MCF 10A (cell line): Measurements from ENCODE around the gene CYGB. TPM values are rescaled to one million over a fixed set of nuclear protein-coding genes. Genes with fewer than 3 reads are reported as not detected.

Experiments
- BruUV-seq: library from RNA; stranded (reverse); fragments of 400-500 nt; replicated peaks from 2 replicates; lab custom pipeline; 2021; lab: Mats Ljungman, UMichigan
- CTCF ChIA-PET: fragments of 300-600 bp; sonication (Branson Sonifier 250); formaldehyde crosslinking; extraction: SDS; loops from one replicate; lab custom pipeline; 2021; ENCODE audit warnings: antibody characterized with exemption, inconsistent platforms; lab: Yijun Ruan, JAX
- POLR2A ChIA-PET: fragments of 300-600, 350-650 bp; sonication (Branson Sonifier 250); formaldehyde crosslinking; extraction: SDS; loops from one replicate; lab custom pipeline; 2020; ENCODE audit warnings: antibody characterized with exemption, inconsistent platforms; lab: Yijun Ruan, JAX
- DNase-seq: peaks from one replicate; pipeline ENCODE4 v3.0.0-alpha.2; 2018; ENCODE audit not compliant: unreplicated experiment
- H3K27ac Mint-ChIP-seq: one replicate; pipeline ENCODE4 v1.8.0; 2022; ENCODE audit warnings: mild to moderate bottlenecking, low read depth, mixed read lengths; ENCODE audit not compliant: unreplicated experiment
- H3K27me3 Mint-ChIP-seq: one replicate; pipeline ENCODE4 v1.8.0; 2022; ENCODE audit warnings: mixed read lengths; ENCODE audit not compliant: insufficient read depth, unreplicated experiment
- H3K36me3 Mint-ChIP-seq: one replicate; pipeline ENCODE4 v1.8.0; 2022; ENCODE audit warnings: mild to moderate bottlenecking, moderate library complexity, mixed read lengths; ENCODE audit not compliant: insufficient read depth, unreplicated experiment
- H3K4me1 Mint-ChIP-seq: one replicate; pipeline ENCODE4 v1.8.0; 2022; ENCODE audit warnings: mixed read lengths; ENCODE audit not compliant: insufficient read depth, unreplicated experiment
- H3K4me3 Mint-ChIP-seq: one replicate; pipeline ENCODE4 v1.8.0; 2022; ENCODE audit warnings: mild to moderate bottlenecking, moderate library complexity, mixed read lengths; ENCODE audit not compliant: unreplicated experiment
- H3K9me3 Mint-ChIP-seq: one replicate; pipeline ENCODE4 v1.8.0; 2022; ENCODE audit warnings: mixed read lengths; ENCODE audit not compliant: unreplicated experiment
- intact Hi-C: fragments of 100-400 bp; cut with micrococcal nuclease; formaldehyde crosslinking; loops from 2 replicates; pipeline ENCODE4 v1.14.1; 2022
- total RNA-seq: library from RNA; stranded (reverse); gene quantifications from 2 replicates; pipeline ENCODE4 v1.2.3, GENCODE V29; 2022
- TF ChIP-seq, protein P1 (sequence below): fragments of 200-600 bp; IDR thresholded peaks from one replicate; pipeline ENCODE4 v1.8.0; 2022; ENCODE audit warnings: antibody characterized with exemption, mild to moderate bottlenecking; ENCODE audit not compliant: unreplicated experiment

The CYGB gene
- total RNA-seq, 1 experiment from 2014 or later, result not detected

DNA sequence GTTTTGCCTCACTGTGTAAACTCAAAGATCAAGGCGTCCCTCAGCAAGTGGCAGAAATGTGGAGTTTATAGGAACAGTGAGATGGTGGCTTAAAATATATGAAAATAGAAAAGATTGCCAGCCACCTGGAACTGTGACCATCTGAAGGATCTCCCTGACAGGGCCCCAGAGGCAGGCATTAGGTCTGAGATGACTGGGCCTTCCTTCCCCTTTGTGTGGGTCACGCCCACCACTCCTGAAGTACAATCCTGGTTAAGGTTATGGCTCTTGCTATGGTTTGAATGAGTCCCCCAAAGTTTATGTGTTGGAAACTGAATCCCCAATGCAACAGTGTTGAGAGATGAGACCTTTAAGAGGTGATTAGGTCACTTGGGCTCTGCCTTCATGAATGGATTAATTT lies 41.8 kb upstream of the CYGB start:
- Mint-ChIP-seq H3K4me3 (no peak overlapping the region), H3K27ac (no peak overlapping the region), H3K36me3 (peaks cover 2% of the 10 kb centered on the region), H3K9me3 (no peaks in the 10 kb centered on the region), H3K4me1 (peaks cover 14% of the 10 kb centered on the region), H3K27me3 (no peaks in the 10 kb centered on the region)
- DNase-seq, result no peak
- intact Hi-C loops, result no loop called here
- ChIA-PET POLR2A (interaction anchor here (1.2 to 8.0 kb wide), 3 partner anchors 13 to 45 kb away, joined by 5 to 171 read pairs (median 24); no protein-coding TSS in a partner anchor), CTCF (interaction anchor here (0.6 to 2.0 kb wide), 6 partner anchors 13 to 48 kb away, joined by 3 to 14 read pairs (median 4); no protein-coding TSS in a partner anchor)
- TF ChIP-seq, protein P1, sequence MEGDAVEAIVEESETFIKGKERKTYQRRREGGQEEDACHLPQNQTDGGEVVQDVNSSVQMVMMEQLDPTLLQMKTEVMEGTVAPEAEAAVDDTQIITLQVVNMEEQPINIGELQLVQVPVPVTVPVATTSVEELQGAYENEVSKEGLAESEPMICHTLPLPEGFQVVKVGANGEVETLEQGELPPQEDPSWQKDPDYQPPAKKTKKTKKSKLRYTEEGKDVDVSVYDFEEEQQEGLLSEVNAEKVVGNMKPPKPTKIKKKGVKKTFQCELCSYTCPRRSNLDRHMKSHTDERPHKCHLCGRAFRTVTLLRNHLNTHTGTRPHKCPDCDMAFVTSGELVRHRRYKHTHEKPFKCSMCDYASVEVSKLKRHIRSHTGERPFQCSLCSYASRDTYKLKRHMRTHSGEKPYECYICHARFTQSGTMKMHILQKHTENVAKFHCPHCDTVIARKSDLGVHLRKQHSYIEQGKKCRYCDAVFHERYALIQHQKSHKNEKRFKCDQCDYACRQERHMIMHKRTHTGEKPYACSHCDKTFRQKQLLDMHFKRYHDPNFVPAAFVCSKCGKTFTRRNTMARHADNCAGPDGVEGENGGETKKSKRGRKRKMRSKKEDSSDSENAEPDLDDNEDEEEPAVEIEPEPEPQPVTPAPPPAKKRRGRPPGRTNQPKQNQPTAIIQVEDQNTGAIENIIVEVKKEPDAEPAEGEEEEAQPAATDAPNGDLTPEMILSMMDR, result no peak
- BruUV-seq, result no TSS peak

DNA sequence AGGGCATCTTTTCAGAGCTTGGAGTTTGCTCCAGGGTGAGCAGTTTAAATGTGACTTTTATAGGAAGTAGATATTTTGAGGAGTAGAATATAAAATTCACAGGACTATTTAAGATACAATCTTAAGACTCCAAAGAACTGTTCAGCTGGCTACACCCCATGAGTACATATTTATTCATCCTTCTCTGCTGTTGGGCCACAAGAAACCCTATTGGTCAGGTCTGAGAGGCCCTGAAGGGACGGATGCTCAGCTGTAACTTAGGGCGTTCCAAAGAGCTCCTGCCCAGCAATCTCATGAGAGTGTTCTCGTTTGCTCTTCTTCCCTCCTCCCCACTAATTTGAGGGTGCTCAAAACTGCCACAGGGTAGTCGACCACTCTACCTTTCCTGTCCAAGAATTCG lies 40.9 kb upstream of the CYGB start:
- no peaks in the 10 kb centered on the region for H3K27me3 Mint-ChIP-seq
- no peaks in the 10 kb centered on the region for H3K9me3 Mint-ChIP-seq
- ChIA-PET CTCF (interaction anchor here (0.7 to 1.2 kb wide), 4 partner anchors 8 to 463 kb away, joined by 3 to 5 read pairs (median 4); no protein-coding TSS in a partner anchor), POLR2A (interaction anchor here (0.5 to 2.9 kb wide), 8 partner anchors 9 to 1538 kb away, joined by 3 to 24 read pairs (median 4); a partner anchor contains a TSS)
- DNase-seq, result no peak
- no TSS peak for BruUV-seq
- H3K27ac Mint-ChIP-seq, result no peak overlapping the region
- H3K4me1 Mint-ChIP-seq, result peaks cover 14% of the 10 kb centered on the region
- TF ChIP-seq, protein P1, result no peak
- H3K4me3 Mint-ChIP-seq, result no peak overlapping the region
- intact Hi-C loops, result no loop called here
- H3K36me3 Mint-ChIP-seq, result no peaks in the 10 kb centered on the region

DNA sequence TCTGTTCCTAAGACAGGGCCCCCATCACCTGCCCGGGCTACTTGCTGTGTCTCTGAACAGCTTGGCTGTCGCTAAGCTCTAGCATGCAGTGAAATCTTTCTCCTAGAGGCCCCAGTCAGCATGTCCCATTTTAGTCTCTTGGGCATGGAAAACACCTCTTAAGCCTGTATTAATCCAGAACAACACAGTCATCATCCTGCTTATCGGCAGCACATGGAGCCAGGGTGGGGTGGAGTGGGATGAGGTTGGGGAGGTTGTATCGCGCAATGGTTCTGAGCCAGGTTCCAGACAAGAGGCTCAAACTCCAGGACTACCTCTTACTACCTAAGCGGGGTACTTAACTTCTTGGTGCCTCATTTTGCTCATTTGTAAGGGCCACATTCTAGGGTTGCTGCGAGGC lies 40.4 kb upstream of the CYGB start:
- ChIA-PET CTCF (interaction anchor here (1.0 to 1.2 kb wide), 3 partner anchors 8 to 46 kb away, joined by 3 to 5 read pairs (median 4); no protein-coding TSS in a partner anchor), POLR2A (interaction anchor here (0.5 to 2.9 kb wide), 8 partner anchors 8 to 1539 kb away, joined by 3 to 24 read pairs (median 4); a partner anchor contains a TSS)
- H3K36me3 Mint-ChIP-seq, result no peaks in the 10 kb centered on the region
- intact Hi-C loops, result no loop called here
- H3K4me1 Mint-ChIP-seq, result peaks cover 14% of the 10 kb centered on the region
- H3K4me3 Mint-ChIP-seq, result no peak overlapping the region
- no peaks in the 10 kb centered on the region for H3K27me3 Mint-ChIP-seq
- TF ChIP-seq, protein P1, result no peak
- DNase-seq, result no peak
- no peak overlapping the region for H3K27ac Mint-ChIP-seq
- no peaks in the 10 kb centered on the region for H3K9me3 Mint-ChIP-seq
- no TSS peak for BruUV-seq

DNA sequence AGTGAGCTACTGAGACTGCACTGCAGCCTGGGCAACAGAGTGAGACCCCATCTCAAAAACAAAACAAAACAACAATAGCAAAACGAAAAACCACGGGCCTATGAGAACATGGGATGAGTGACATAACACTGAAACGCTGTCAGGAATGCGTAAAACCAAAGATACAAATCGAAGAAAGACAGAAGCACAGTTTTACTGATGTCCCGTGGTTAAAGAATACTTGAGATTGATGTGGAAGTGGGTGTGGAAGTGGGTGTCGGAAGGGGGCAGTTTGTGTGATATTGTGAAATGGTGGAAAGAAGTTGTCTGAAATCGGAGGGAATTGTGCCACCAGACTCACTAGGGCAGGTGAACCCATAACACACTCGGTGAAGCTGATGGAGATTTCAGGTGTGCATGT lies 38.7 kb upstream of the CYGB start:
- intact Hi-C loops, result no loop called here
- TF ChIP-seq, protein P1, result no peak
- BruUV-seq, result no TSS peak
- ChIA-PET POLR2A (interaction anchor here (0.6 to 2.9 kb wide), 4 partner anchors 10 to 18 kb away, joined by 3 to 24 read pairs (median 4); no protein-coding TSS in a partner anchor), CTCF (interaction anchor here (1.7 kb wide), 1 partner anchor 10 kb away, joined by 4 read pairs; no protein-coding TSS in a partner anchor)
- no peaks in the 10 kb centered on the region for H3K9me3 Mint-ChIP-seq
- H3K27ac Mint-ChIP-seq, result no peak overlapping the region
- no peaks in the 10 kb centered on the region for H3K36me3 Mint-ChIP-seq
- H3K4me1 Mint-ChIP-seq, result peaks cover 8% of the 10 kb centered on the region
- H3K4me3 Mint-ChIP-seq, result no peak overlapping the region
- no peaks in the 10 kb centered on the region for H3K27me3 Mint-ChIP-seq
- no peak for DNase-seq
